Activated CD4-positive, CD25-positive, alpha-beta regulatory T cell treated with anti-CD3 and anti-CD28 coated beads, Interleukin-2, amount 50 U/mL, for 16 hours (primary cell): ENCODE results near the gene FAM136A.
A peak's percentile ranks its signal among the peaks of the same experiment; 100 is the strongest.
"Not testable (repeated sequence)": the region's sequence is repeated elsewhere in the genome, so short reads cannot be mapped to it uniquely, and the experiment has no call there.

Source experiments
- DNase-seq: peaks from one replicate; pipeline ENCODE4 v3.0.0-alpha.2; 2020; ENCODE audit warnings: low read depth, low spot score

FAM136A gene

DNA sequence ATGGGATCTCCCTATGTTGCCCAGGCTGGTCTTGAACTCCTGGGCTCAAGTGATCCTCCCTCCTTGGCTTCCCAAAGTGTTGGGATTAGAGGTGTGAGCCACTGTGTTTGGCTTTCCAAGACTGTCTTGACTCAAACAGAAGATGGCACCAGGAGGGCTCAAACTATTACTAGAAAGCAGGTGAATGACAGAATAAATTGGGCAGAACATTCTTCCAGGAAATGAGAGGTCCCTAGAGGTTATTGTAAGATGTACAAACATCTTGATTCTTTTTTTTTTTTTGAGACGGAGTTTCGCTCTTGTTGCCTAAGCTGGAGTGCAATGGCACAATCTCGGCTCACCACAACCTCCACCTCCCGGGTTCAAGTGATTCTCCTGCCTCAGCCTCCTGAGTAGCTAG lies 4.0 kb downstream of the FAM136A start:
- not testable (repeated sequence) for DNase-seq

DNA sequence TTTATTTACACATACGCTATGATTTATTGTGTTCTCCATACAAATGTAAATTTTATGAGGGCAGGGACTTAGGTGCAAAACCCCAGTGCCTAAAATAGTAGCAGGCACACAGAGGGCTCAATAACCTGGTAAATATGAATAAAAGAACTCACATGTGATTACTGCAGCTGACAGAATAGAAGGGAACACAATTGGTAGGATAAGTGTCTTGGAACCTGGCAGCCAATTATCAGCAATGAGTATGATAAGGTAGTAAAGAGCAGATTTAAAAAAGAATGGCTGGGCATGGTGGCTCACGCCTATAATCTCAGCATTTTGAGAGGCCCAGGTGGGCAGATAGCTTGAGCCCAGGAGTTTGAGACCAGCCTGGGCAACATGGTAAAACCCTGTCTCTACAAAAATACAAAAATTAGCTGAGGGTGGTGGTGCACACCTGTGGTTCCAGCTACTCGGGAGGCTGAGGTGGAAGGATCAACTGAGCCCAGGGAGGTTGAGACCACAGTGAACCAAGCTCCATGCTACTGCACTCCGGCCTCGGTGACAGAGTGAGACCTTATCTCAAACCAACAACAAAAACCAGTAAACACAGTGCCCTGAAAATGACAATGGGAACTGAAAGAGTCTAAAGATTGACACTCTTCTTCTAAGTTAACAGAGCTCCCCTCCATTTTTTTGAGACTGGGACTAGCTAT lies 18.2 kb downstream of the FAM136A start:
- no peak for DNase-seq

DNA sequence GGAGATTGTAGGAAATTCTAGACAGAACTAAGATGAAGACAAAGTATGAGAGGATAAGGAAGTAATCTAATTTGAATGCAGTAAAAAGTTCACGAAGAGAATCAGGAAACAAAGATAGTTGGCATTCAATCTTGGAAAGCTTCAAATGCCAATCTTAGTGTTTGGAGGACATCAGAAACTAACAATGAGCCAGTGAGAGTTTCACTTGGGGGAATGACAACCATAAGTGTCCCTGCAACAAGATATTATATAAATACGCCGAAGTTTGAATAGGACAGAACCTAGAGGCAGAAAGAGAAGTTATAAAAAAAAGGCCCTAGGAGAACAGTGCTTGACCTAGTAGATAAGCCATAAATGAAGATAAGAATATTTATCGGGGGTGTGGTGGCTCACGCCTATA lies 19.4 kb downstream of the FAM136A start:
- DNase-seq: no peak

DNA sequence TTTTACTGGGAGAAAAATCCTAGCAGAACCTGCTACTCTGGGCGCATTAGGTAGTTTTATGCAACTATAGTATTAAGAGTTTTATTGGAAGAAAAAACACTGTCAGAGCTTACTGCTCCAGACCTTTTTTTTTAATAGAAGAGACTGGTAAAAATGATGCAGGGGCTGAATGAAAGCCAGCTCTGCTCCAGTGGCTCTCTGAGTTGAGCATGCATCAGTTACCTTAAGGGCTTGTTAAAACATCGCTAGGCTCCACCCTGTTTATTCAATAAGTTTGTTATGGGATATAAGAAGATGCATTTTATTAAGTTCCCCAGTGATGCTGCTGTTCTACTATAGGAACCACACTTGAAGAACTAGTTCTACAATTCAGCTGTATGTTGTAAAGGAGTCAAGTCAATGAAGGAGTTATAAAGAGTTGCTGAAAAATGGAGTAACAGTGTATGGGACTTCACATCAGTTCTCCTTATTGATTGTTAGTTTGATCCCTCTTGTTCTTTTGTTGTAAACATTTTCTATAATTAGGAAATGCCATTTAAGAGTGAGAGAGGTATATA lies 21.5 kb downstream of the FAM136A start:
- no peak for DNase-seq

DNA sequence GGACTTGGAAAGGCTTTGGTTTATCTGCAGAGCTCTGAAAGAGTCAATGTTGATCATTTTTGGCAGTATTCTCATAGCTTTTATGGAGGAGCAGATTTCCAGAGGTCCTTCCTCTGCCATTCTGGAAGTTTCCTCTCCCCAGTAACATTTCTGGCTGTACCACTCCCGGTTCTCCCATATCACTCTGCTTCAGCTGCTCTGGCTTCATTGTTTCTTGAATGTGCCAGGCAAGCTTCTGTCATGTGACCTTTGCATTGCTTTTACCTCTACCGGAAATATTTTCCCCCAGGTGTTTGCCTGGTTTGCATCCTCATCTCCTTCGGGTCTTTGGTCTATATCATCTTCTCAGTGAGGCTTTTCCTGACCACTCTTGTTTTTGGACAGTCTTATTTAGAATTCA lies 31.5 kb downstream of the FAM136A start:
- no peak for DNase-seq

DNA sequence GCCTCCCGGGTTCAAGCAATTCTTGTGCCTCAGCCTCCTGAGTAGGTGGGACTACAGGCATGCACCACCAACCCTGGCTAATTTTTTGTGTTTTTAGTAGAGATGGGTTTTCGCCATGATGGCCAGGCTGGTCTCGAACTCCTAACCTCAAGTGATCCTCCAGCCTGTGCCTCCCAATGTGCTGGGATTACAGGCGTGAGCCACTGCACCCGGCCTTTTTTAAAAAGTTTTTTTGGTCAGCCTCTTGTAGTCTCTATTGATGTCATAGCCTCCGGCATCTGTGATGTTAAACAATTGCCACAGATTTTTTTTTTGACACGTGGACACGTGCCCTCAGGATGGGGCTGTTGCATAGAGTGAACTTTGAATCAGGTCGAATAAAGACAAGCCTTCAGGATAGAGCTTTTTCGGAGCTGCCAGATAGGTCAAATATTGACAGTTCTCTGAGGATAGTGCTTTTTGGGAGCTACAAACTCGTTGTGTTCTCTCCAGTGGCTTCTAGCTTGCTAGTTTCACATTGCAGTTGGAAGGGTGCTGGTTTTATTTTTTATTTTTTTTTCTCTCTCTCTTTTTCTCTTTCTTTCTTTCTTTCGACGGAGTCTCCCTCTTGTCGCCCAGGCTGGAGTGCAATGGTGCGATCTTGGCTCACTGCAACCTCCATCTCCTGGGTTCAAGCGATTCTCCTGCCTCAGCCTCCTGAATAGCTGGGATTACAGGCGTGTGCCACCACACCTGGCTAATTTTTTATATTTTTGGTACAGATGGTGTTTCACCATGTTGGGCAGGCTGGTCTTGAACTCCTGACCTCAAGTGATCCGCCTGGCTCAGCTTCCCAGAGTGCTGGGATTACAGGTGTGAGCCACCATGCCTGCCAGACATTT lies 32.2 kb downstream of the FAM136A start:
- DNase-seq: not testable (repeated sequence)

DNA sequence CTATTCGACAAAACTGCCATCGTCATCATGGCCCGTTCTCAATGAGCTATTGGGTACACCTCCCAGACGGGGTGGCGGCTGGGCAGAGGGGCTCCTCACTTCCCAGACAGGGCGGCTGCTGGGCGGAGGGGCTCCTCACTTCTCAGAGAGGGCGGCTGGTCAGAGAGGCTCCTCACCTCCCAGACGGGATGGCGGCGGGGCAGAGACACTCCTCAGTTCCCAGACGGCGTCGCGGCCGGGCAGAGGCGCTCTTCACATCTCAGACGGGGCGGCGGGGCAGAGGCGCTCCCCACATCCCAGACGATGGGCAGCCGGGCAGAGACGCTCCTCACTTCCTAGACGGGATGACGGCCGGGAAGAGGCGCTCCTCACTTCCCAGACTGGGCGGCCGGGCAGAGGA lies 34.9 kb downstream of the FAM136A start:
- DNase-seq: not testable (repeated sequence)

DNA sequence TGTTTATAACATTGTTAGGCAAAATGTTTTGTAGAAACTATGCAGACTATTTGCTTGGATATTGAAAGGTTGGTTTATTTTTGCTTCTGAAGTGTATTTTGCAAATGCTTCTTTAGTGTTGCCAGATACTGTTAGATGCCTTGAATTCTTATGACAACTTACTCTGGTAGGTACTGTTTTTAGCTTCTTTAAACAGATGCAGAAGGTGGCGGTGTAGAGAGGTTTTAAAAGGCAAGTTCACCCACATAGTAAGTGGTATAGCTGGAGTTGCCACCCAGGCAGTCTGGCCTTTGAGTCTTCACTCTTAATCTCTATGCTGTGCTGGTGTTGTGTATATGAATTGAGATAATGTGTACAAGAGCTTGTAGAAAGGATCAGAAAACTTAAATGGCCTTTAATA lies 40.4 kb downstream of the FAM136A start:
- DNase-seq: no peak

DNA sequence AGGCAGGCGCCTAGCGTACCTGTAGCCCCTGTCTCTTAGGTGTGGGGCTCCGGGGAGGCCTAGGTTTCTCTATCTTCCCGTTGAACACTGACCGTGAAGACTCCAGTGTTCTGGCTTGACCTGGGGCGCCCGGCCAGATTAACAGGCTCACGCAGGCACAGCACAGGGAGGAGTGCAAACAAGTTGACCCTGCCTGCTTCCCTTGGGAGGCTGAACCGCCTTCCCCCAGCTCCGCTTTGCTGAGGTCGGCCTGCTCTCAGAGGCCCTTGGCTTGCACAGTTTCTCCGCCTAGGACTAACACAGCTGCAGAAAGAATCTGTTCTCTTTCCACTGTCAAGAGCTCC lies 43.4 kb downstream of the FAM136A start:
- no peak for DNase-seq

DNA sequence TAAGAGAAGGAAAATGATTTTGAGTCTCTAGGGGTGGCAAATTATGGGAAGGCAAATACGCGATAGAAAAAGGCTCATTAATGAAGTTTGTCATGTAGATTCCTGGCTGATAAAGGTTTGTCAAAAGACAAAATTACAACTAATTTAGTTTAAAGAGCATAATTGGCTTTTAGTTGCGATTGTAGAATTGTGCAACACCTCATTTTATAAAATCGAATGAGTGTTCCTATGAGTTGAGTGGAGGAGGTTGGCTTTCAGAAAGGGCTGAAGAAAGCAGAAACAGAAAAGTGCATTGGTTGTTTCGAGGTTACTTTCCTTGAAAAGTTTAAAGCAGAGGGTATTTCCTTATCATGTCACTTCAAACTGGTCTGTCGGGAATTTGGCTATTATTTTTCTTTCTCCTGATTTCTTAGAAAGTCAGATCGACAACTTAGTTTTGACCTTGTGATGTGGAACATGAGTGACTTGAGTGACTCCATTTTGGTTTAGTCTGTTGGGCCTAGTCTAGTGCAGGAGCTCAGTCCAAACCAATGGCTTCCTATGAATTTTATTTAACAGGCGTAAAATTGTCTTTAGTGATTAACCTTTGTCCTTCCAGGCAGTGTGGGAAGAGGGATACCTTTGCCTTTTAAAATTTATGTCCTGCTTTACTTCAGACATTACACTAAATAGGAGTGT lies 46.1 kb downstream of the FAM136A start:
- no peak for DNase-seq

DNA sequence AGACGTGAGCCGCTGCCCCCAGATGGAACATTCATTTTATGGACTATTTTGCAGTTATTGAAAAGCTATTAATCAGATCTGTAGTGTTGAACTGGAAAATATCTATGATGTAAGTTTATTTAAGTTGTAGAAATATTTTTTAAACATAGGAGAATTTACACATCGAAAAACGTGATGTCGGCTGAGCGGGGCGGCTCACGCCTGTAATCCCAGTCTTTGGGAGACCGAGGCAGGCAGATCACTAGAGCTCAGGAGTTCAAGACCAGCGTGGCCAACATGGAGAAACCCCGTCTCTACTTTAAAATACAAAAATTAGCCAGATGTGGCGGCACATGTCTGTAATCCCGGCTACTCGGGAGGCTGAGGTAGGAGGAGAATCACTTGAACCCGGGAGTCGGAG lies 51.4 kb downstream of the FAM136A start:
- DNase-seq: no peak

DNA sequence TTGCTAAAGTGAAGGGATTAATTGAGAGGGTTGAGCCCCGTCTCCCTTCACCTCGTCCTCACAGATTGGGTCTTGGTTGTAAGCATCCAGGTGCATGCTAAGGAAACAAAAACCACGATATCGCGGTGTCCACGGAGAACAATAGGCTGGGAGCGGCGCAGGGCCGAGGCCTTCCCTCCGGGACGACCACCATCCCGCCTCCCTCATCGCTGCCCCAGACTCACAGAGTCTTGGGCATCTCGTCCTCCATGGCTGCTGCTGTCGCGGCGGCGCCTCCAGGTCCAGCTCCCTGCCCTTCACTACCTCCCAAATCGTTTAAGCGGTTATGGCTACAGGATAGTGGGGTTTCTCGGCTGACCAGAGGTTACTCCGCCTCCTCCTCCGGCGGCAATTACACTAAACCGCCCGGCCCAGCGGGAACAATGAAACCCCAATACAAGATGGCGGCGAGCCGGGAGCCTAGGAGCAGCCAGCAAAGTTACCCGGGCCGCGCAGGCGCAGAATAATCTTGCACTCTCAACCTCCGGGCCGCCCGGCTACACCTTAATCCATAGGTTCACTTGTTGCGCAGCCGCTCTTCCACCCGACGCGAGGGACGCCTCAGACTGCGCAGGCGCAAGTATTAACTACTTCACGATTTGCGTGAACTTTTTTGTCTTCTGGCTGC lies 53.6 kb downstream of the FAM136A start, which contains the start of gene TIA1:
Gene TIA1, minus strand, starts transcription at position 448 of the 667 bp plus-strand sequence. Its CDS starts 198 bp downstream, at position 250.
- DNase-seq: peak; percentile 98

DNA sequence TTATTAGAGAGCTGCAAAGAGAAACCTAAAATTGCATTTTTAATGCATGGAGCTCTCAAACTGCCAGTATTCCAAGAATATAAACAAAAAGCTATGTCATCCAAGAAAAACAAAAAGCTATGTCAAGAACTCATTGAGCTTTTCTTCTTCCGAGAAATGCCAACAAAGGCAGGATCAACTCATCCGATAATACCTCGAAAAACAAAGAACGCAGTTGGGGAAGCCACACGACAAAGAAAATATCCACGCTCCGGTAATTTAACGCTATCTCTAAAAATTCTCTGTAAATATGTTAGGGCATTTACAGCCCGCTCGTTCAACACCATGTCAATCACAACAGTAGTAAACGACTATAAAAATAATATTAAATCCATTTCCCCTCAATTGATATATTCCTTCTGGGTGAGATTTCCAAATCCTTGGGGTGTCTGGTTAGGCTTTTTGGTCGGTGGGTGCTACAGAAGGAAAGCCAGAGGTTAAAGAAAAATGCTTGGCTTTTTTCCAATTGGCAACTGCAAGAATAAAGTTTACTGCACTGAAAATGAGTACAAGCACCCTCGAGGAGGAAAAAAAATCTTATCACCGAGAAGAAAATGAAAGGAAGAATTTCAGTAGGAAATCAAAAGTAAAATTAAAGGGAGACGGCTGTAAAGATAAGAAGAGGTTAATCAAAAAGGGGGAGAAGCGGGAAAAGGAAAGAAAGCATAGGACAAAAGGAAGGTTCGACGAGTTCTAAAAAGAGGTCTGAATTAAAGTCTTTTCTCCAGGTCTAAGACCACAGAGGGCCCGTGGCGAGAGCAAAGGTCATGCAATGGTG lies 54.3 kb downstream of the FAM136A start:
- no peak for DNase-seq
